T1000 (cell line): ENCODE measurements around the gene ZBTB16.
"Not testable (repeated sequence)": the region's sequence is repeated elsewhere in the genome, so short reads cannot be mapped to it uniquely, and the experiment has no call there.

Experiments used
- DNase-seq: peaks from one replicate; lab custom pipeline; 2025; ENCODE audit warnings: mixed read lengths; lab: John Stamatoyannopoulos, UW

Gene ZBTB16

DNA sequence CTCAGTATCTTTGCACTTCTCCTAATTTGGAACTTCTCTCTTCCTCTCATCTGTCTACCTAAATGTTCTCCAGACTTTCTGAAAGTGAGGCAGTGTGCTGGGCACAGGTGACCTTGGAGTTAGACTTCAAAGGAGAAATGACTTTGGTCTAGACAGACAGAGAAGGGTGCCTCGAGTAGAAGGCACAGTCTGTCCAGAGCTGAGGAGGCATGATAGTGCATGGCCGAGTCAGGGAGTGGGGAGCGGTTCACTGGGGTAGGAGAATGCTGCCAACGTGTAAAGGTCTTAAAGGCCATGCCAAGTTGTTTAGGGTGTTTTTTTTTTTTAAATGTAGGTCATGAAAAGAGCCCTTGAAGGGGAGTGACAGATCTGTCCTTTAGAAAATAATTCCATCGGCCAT is 17.3 kb upstream of the ZBTB16 start:
- DNase-seq, result no peak

DNA sequence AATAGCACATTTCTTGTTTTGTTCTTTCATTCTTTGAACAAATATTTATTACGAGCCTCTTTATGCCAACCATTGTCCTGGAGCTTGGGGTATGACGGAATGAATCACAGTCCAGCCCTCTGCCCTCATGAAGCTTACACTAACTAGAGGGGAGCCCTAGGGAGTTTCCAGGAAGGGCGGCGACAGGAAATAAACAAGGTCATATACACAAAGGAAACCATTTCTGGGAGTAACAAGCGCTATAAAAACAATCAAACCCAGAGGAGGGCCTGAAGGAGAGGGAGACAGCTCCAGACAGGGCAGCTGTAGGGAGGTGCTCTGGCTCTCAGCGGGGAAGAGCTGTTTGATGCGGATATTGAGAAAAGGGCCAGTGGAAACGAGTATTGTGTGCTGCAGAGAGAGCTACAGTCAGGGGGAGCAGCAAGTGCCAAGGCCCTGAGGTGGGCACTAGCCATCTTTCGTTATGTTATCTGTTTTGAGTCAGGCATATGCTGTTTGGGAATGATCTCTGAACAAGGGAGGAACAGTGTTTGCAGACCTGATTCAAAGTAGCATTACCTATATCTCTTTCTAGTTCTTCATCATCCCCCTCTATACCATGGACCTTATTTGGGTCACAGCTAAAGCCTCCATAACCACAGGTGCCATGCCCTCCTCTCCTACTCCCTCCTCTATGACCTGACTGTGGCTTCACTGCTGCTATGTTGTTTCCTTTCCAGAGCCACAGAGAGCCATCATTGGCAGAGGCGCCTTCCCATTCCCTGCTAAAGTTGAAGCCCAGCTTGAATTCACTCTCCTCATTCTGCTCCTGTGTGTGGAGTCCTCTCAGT is 15.3 kb upstream of the ZBTB16 start:
- no peak for DNase-seq

DNA sequence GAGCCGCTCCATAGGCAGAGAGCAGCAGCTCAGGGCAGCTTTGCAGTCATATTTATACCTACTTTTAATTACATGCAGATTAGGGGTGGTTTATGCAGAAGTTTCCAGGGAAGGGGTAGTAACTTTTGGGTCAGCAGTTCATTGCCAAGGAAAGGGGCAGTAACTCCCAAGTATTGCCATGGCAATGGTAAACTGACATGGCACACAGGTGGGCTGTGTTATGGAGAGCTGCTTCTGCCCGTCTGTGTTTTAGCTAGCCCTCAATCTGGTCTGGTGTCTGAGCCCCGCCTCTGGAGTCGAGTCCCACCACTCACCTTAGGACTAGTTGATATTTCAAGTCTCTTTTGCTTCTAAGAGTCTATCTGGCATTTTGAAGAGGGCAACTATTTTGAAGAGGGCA is 12.2 kb upstream of the ZBTB16 start:
- DNase-seq, result no peak

- DNase-seq, result no peak
Observed at GRCh38 chr11:114049050-114049449, 10.5 kb upstream of the ZBTB16 start.

- DNase-seq, result not testable (repeated sequence)
Observed at GRCh38 chr11:114049766-114050165, 9.7 kb upstream of the ZBTB16 start.

DNA sequence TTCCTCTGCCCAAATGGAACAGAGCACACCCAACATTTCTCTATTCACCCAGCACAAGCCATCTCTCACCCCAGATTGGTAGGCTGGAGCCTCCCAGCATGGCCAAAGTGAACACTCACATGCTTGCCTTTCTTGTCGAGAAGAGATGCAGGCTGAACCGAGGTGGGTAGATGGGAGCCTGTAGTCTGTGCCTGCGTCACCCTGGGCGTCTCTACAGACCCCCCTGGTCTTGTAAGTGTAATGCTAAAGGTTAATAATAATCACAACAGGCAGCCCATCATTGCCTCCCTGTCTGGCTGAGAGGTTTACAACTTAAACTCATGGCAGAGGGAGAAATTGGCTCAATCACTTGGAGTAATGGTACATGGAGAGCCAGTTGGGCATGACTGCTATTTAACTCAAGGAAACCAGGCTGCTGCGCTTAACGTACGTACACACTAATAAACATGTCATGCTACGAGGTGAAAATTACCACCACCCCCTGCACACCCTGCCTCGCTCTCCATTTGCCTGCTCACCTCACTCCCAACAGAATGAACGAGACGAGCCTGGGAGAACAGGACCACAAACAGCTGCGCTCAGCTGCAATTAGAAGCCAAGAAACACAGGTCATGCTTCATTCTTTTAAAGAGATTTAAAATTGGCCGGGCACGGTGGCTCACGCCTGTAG is 9.1 kb upstream of the ZBTB16 start:
- DNase-seq, result no peak

DNA sequence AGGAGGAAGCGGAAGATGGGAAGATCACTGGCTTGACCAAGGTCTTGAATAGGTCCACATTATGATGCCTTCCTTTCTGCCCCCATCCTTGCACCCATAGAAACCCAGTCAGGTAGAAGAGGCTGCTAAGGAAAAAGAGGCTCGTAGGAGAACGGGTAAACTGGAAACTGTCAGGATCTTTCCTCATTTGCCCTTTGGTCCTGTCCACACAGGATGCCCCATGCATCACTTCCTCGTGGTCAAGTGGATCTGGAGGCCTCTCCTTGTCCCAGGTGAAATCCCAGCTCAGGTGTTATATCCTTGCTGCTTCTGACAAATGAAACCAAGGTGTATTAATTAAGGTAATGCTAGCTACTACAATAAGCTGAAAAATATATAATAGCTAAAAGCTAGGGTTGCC is 8.0 kb upstream of the ZBTB16 start:
- DNase-seq, result no peak

DNA sequence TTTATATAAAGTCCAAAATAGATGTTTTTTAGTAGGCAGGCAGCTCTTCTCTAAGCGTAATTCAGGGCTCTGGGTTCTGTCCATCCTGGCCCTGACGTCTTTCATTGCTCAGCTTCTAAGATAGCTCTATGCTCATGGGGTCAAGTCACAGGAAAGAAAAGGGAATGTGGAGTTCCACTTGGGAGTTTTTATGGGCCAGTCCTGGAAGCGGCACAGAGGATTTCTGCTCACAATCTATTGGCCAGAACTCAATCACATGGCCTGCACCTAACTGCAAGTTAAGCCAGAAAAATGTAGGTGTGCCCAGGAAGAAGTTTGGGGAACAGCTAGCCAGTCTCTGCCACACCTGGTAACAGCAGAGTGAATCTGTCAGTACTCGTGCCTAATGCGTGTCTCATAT is 7.4 kb upstream of the ZBTB16 start:
- no peak for DNase-seq

DNA sequence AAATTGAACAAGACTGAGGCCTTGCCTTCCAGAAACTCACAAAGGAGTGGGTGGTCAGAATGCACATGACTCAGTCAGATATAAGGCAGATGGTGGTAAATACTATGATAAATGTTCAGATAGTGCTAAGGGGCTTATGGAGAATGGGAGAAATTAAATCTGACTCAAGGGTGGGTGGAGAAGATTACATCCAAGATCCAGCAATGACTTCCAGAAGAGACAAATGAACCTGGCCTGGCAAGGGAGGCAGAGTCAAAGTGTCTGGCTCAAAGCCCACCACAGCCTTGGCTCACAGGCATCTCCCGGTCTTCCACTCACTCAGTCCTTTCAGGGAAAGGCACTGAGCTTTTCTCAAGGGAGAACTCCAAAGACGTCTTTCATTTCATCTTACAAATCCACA is 6.1 kb upstream of the ZBTB16 start:
- DNase-seq, result no peak

GRCh38 chr11:114054806-114055205 is 4.7 kb upstream of the ZBTB16 start:
- no peak for DNase-seq

- no peak for DNase-seq
Observed at GRCh38 chr11:114056409-114056808, 3.1 kb upstream of the ZBTB16 start.

DNA sequence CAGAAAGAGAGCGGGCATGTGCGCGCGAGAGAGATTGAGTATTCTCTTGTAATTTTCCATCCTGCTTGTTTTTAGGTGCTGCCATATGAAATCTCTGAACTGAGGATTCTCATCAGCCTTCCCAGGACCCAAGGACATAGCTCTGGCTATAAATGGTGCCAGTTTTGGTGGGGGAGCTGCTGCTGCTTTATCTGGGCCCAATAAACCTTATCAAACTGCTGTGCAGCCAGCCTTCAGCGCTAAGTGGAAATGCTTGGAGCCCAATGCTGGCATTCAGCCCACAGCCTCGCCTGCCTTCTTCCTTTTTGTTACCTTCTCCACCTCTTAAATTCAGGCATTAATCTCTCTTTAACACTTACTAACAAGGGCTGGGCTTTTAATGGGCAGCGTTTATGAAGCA is 2.4 kb upstream of the ZBTB16 start:
- DNase-seq, result no peak

GRCh38 chr11:114057605-114058004 is 1.9 kb upstream of the ZBTB16 start:
- DNase-seq, result no peak

DNA sequence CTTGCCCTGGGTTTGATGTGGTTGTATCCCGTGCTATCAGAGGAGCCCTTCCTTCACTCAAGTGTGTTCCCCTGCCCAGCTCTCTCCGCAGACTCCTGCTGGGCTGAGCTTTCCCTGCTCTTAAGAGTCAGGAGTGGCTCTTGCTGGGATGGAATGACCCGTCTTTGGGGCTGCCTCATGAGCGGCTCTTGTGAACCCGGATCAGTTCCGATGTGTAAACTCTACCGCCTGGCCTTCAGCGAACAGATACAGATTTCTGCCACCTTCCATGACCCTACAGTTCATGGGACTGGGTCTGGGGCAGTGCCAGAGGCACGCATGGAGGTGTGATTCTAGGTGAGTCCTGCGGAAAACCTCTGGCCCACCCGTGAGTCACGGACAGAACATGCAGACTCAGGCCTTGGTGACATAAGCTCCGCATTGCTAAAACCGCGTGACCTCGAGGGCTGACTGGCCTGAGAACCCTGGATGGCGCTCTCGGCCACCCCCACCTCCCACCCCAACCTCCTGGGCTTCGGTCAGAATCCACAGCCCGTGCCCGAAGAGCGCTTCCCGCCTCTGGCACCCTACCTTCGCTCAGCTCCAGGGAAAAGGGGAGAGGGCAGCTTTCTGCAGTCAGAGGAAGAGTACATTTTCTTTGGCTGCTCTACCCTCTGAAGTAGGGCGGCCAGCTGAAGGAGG is 1.3 kb upstream of the ZBTB16 start:
- DNase-seq, result no peak

DNA sequence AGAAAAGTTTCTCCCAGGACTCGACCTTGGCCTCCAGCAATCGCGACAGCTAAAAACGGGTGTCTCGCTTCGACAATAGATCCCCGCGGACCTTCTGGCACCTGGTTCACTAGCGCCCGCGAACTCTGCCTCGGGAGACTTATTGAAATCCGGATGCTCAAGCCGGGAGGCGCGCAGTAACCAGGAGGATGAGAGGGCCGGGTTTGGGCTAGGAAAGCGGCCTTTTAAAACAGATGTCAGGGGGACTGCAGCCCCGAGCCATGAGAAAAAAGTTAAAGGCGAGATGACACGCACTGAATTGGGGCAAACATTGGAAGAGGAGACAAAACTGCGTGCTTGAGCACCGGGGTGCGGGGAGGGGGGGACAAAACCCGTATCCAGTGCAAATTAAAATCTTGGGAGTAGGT is 637 bp upstream of the ZBTB16 start:
- DNase-seq, result no peak

DNA sequence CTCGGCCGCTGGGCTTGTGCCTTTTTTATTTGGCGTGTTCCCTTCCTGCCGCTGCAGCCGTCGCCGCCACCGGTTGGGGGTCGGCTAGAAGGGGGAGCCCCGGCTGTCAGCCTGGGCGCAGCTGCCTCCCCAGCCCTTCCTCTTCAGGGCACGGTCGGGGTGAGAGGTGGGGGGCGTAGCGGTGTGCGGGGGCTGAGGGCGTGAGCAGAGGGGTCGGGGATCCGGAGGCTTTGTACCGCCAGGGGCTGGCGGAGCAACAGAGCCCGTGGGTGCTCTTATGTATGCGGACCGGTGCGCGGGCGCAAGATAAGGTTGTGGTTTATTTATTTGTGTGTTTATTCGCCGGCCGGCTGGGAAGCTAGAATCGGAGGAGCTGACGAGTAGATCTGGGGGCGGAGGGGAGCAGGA is 477 bp downstream of the ZBTB16 start:
- no peak for DNase-seq

- no peak for DNase-seq
Observed at GRCh38 chr11:114060392-114061047, 1.0 kb downstream of the ZBTB16 start.

- DNase-seq, result no peak
Observed at GRCh38 chr11:114061048-114061680, 1.7 kb downstream of the ZBTB16 start.

DNA sequence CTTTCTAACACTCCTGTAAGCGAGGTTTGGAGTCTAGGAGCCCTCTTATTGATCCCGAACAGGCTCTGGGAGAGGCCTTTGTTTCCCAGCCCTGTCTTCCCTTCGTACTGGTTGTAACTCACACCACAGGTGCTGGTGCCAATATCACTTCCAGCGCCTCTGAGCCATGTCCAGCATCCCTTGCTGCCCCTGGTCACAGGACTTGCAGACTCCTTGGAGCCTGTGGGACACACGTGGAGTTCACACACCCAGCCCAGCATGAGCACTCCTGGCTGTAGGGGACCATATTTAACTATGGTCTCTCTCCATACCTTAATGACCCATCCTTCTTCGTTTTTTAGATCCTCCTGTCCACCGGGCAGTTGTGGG is 2.2 kb downstream of the ZBTB16 start:
- no peak for DNase-seq

DNA sequence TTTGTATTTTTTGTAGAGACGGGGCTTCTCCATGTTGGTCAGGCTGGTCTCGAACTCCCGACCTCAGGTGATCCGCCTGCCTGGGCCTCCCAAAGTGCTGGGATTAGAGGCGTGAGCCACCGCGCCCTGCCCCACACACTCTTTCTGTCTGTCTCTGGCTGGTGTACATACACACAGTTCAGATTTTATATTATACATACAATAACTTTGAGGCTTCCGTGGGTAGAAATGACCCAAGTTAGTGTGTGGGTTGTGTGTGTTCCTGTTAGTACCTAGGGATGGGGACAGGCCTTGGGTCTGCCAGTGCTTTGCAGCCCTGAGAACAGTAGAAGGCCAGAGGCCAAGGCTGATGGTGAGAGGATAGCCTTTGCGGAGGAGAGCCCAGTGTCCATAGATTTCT is 2.8 kb downstream of the ZBTB16 start:
- no peak for DNase-seq

DNA sequence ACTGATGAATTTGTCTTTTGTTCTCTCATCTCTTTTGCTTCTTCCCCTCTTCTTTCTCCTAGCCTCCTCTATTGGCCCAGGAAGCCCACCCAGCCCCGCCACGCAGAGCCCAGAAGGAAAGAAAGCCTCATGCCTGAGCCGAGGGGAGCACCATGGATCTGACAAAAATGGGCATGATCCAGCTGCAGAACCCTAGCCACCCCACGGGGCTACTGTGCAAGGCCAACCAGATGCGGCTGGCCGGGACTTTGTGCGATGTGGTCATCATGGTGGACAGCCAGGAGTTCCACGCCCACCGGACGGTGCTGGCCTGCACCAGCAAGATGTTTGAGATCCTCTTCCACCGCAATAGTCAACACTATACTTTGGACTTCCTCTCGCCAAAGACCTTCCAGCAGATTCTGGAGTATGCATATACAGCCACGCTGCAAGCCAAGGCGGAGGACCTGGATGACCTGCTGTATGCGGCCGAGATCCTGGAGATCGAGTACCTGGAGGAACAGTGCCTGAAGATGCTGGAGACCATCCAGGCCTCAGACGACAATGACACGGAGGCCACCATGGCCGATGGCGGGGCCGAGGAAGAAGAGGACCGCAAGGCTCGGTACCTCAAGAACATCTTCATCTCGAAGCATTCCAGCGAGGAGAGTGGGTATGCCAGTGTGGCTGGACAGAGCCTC is 3.8 kb downstream of the ZBTB16 start:
- no peak for DNase-seq

DNA sequence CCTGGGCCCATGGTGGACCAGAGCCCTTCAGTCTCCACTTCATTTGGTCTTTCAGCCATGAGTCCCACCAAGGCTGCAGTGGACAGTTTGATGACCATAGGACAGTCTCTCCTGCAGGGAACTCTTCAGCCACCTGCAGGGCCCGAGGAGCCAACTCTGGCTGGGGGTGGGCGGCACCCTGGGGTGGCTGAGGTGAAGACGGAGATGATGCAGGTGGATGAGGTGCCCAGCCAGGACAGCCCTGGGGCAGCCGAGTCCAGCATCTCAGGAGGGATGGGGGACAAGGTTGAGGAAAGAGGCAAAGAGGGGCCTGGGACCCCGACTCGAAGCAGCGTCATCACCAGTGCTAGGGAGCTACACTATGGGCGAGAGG is 4.3 kb downstream of the ZBTB16 start:
- DNase-seq, result no peak
